ENCODE data around the gene SRGN. TPM values are rescaled to one million over a fixed set of nuclear protein-coding genes. Genes with fewer than 3 reads are reported as not detected.

The SRGN gene
- total RNA-seq, 1 donor from 2014 or later = not detected

GRCh38 chr10:69051303-69051702, 36.6 kb upstream of the SRGN start:
- Mint-ChIP-seq H3K4me3 (no peak overlapping the region), H3K27me3 (ENCODE audit: insufficient read depth, low read depth) (peaks cover 4% of the 10 kb centered on the region), H3K4me1 (peaks cover 10% of the 10 kb centered on the region), H3K36me3 (no peaks in the 10 kb centered on the region), H3K27ac (no peak overlapping the region), H3K9me3 (no peaks in the 10 kb centered on the region)
- H3F3A ChIP-seq (ENCODE audit: low read depth) = no peaks in the 10 kb centered on the region
- H3K36me3 ChIP-seq = no peaks in the 10 kb centered on the region
- no peaks in the 10 kb centered on the region for H4K20me1 ChIP-seq (ENCODE audit: low read depth)
- no peak overlapping the region for H3K4me2 ChIP-seq
- no peak overlapping the region for H3K9ac ChIP-seq
- H3K4me1 ChIP-seq = peaks cover 6% of the 10 kb centered on the region
- TF ChIP-seq EZH2phosphoT487 (IDR thresholded peaks at IDR 0.05) (no peak), CTCF (IDR thresholded peaks at IDR 0.05) (no peak), EZH2 (IDR thresholded peaks at IDR 0.05) (no peak)
- no peaks in the 10 kb centered on the region for H3K9me3 ChIP-seq (ENCODE audit: low read depth)
- no peaks in the 10 kb centered on the region for H3K27me3 ChIP-seq
- no peak overlapping the region for H2AFZ ChIP-seq (replicated peaks)
- no peak for DNase-seq (ENCODE audit: low spot score)
- no peaks in the 10 kb centered on the region for H3K79me2 ChIP-seq (ENCODE audit: low read depth)
- no peak overlapping the region for H3K27ac ChIP-seq
- no peak overlapping the region for H3K4me3 ChIP-seq

- no peaks in the 10 kb centered on the region for H3K36me3 Mint-ChIP-seq
- no peak overlapping the region for H3K4me3 Mint-ChIP-seq
- Histone ChIP-seq H4K20me1 (ENCODE audit: low read depth) (no peaks in the 10 kb centered on the region), H3K4me2 (no peak overlapping the region), H3K9ac (no peak overlapping the region), H3K79me2 (ENCODE audit: low read depth) (no peaks in the 10 kb centered on the region), H3K4me1 (peaks cover 9% of the 10 kb centered on the region), H3K36me3 (no peaks in the 10 kb centered on the region), H3K27me3 (no peaks in the 10 kb centered on the region), H3K9me3 (ENCODE audit: low read depth) (no peaks in the 10 kb centered on the region), H3K27ac (no peak overlapping the region), H2AFZ (replicated peaks) (no peak overlapping the region), H3K4me3 (no peak overlapping the region), H3F3A (ENCODE audit: low read depth) (no peaks in the 10 kb centered on the region)
- no peak for TF ChIP-seq EZH2 (IDR thresholded peaks at IDR 0.05)
- TF ChIP-seq CTCF (IDR thresholded peaks at IDR 0.05) = no peak
- no peak for TF ChIP-seq EZH2phosphoT487 (IDR thresholded peaks at IDR 0.05)
- peaks cover 12% of the 10 kb centered on the region for H3K4me1 Mint-ChIP-seq
- H3K27ac Mint-ChIP-seq = peak overlapping the region; percentile 7
- peaks cover 4% of the 10 kb centered on the region for H3K27me3 Mint-ChIP-seq (ENCODE audit: insufficient read depth, low read depth)
- peak; percentile 65 for DNase-seq (ENCODE audit: low spot score)
- H3K9me3 Mint-ChIP-seq = no peaks in the 10 kb centered on the region
Measured at GRCh38 chr10:69051710-69052487, 36.0 kb upstream of the SRGN start.

GRCh38 chr10:69052736-69053135, 35.2 kb upstream of the SRGN start:
- Mint-ChIP-seq H3K27me3 (ENCODE audit: insufficient read depth, low read depth) (peaks cover 4% of the 10 kb centered on the region), H3K9me3 (no peaks in the 10 kb centered on the region), H3K36me3 (no peaks in the 10 kb centered on the region), H3K27ac (no peak overlapping the region), H3K4me3 (no peak overlapping the region), H3K4me1 (peaks cover 15% of the 10 kb centered on the region)
- H3F3A ChIP-seq (ENCODE audit: low read depth) = no peaks in the 10 kb centered on the region
- no peak overlapping the region for H3K27ac ChIP-seq
- no peaks in the 10 kb centered on the region for H3K9me3 ChIP-seq (ENCODE audit: low read depth)
- no peak overlapping the region for H3K4me2 ChIP-seq
- DNase-seq (ENCODE audit: low spot score) = no peak
- no peaks in the 10 kb centered on the region for H3K79me2 ChIP-seq (ENCODE audit: low read depth)
- H3K9ac ChIP-seq = no peak overlapping the region
- H3K36me3 ChIP-seq = no peaks in the 10 kb centered on the region
- TF ChIP-seq EZH2 (IDR thresholded peaks at IDR 0.05) = no peak
- no peak for TF ChIP-seq EZH2phosphoT487 (IDR thresholded peaks at IDR 0.05)
- no peak for TF ChIP-seq CTCF (IDR thresholded peaks at IDR 0.05)
- peaks cover 9% of the 10 kb centered on the region for H3K4me1 ChIP-seq
- H3K27me3 ChIP-seq = no peaks in the 10 kb centered on the region
- no peak overlapping the region for H2AFZ ChIP-seq (replicated peaks)
- no peak overlapping the region for H3K4me3 ChIP-seq
- H4K20me1 ChIP-seq (ENCODE audit: low read depth) = no peaks in the 10 kb centered on the region

Measured in neural progenitor cell (in vitro differentiated cells).